ENCODE measurements around the gene OR51A2. TPM values are rescaled to one million over a fixed set of nuclear protein-coding genes. Genes with fewer than 3 reads are reported as not detected.

OR51A2 gene
- total and polyA plus RNA-seq, 2 experiments from 2014 or later: not detected

GRCh38 chr11:4926608-4927007 lies 28.9 kb downstream of the OR51A2 start:
- H3K36me3 Mint-ChIP-seq (ENCODE audit: low read depth): no peaks in the 10 kb centered on the region
- no peaks in the 10 kb centered on the region for H3K9me3 Mint-ChIP-seq
- Histone ChIP-seq H3K9me2 (ENCODE audit: insufficient read depth) (no peaks in the 10 kb centered on the region), H3K79me2 (replicated peaks; ENCODE audit: insufficient read depth) (no peaks in the 10 kb centered on the region), H2AFZ (no peak overlapping the region), H3K4me2 (no peak overlapping the region), H3F3A (replicated peaks; ENCODE audit: low read depth) (no peaks in the 10 kb centered on the region), H4K20me1 (replicated peaks; ENCODE audit: insufficient read depth) (no peaks in the 10 kb centered on the region), H3K36me3 (ENCODE audit: insufficient read depth) (no peaks in the 10 kb centered on the region), H3K4me1 (ENCODE audit: insufficient read depth) (no peaks in the 10 kb centered on the region), H3K27ac (ENCODE audit: low read depth) (no peak overlapping the region), H3K4me3 (no peak overlapping the region), H3K27me3 (ENCODE audit: insufficient read depth) (no peaks in the 10 kb centered on the region)
- ATAC-seq (no peak), DNase-seq (ENCODE audit: low spot score) (no peak)
- H3K4me3 Mint-ChIP-seq: no peak overlapping the region
- H3K27me3 Mint-ChIP-seq (ENCODE audit: insufficient read depth, low read depth, poor library complexity): peaks cover 1% of the 10 kb centered on the region
- H3K4me1 Mint-ChIP-seq: no peaks in the 10 kb centered on the region
- no peak for TF ChIP-seq POLR2AphosphoS5 (IDR thresholded peaks at IDR 0.05; ENCODE audit: low read depth)
- no peak for TF ChIP-seq CTCF (conservative IDR thresholded peaks at IDR 0.05; ENCODE audit: low read depth in 2 of 2)
- TF ChIP-seq ETS1 (IDR thresholded peaks at IDR 0.05): no peak
- TF ChIP-seq EZH2phosphoT487 (IDR thresholded peaks at IDR 0.05; ENCODE audit: unreplicated experiment): no peak
- TF ChIP-seq CREB1 (CRISPR knock-in tag; IDR thresholded peaks at IDR 0.05; ENCODE audit: low read depth): no peak
- TF ChIP-seq ZNF331 (CRISPR knock-in tag; IDR thresholded peaks at IDR 0.05; ENCODE audit: low read depth): no peak
- TF ChIP-seq ZNF114 (CRISPR knock-in tag; IDR thresholded peaks at IDR 0.05): no peak
- no peak for TF ChIP-seq ZNF462 (CRISPR knock-in tag; IDR thresholded peaks at IDR 0.05)
- no peak for TF ChIP-seq EZH2 (IDR thresholded peaks at IDR 0.05; ENCODE audit: low read depth, unreplicated experiment)
- no peak for TF ChIP-seq NANOG (IDR thresholded peaks at IDR 0.05; ENCODE audit: borderline replicate concordance)
- TF ChIP-seq JUNB (IDR thresholded peaks at IDR 0.05; ENCODE audit: unreplicated experiment): no peak
- no peak for TF ChIP-seq STAT1 (IDR thresholded peaks at IDR 0.05; ENCODE audit: unreplicated experiment)
- no peak for TF ChIP-seq REST (IDR thresholded peaks at IDR 0.05; ENCODE audit: unreplicated experiment)
- no peak overlapping the region for H3K27ac Mint-ChIP-seq
